Measurements from ENCODE around the gene ZNF579.

DNA sequence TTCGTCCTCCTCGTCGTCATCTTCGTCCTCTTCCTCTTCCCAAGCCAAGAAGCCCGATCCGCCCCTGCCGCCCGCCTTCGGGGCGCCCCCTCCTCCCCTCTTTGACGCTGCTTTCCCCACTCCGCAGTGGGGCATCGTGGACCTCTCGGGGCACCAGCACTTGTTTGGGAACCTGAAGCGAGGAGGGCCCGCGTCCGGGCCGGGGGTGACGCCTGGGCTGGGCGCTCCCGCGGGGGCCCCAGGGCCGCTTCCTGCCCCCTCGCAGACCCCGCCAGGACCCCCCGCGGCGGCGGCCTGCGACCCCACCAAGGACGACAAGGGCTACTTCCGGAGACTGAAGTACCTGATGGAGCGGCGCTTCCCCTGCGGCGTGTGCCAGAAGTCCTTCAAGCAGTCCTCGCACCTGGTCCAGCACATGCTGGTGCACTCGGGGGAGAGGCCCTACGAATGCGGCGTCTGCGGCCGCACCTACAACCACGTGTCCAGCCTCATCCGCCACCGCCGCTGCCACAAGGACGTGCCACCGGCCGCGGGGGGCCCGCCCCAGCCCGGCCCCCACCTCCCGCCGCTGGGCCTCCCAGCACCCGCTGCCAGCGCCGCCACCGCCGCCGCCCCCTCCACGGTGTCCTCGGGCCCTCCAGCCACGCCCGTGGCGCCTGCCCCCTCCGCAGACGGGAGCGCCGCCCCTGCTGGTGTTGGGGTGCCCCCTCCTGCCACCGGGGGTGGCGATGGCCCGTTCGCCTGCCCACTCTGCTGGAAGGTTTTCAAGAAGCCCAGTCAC is 33.5 kb upstream of the ZNF579 start:
- TF ChIP-seq JUNB (IDR thresholded peaks at IDR 0.05) (no peak), POLR2A (IDR thresholded peaks at IDR 0.05; ENCODE audit: low read length) (no peak), RCOR1 (IDR thresholded peaks at IDR 0.05; ENCODE audit: low read depth, low read length) (no peak), NR3C1 (IDR thresholded peaks at IDR 0.05) (no peak), RAD21 (conservative IDR thresholded peaks at IDR 0.05 in 1 of 2, IDR thresholded peaks at IDR 0.05 in 1 of 2) (no peak)
- TF ChIP-seq, protein P1, sequence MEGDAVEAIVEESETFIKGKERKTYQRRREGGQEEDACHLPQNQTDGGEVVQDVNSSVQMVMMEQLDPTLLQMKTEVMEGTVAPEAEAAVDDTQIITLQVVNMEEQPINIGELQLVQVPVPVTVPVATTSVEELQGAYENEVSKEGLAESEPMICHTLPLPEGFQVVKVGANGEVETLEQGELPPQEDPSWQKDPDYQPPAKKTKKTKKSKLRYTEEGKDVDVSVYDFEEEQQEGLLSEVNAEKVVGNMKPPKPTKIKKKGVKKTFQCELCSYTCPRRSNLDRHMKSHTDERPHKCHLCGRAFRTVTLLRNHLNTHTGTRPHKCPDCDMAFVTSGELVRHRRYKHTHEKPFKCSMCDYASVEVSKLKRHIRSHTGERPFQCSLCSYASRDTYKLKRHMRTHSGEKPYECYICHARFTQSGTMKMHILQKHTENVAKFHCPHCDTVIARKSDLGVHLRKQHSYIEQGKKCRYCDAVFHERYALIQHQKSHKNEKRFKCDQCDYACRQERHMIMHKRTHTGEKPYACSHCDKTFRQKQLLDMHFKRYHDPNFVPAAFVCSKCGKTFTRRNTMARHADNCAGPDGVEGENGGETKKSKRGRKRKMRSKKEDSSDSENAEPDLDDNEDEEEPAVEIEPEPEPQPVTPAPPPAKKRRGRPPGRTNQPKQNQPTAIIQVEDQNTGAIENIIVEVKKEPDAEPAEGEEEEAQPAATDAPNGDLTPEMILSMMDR (IDR thresholded peaks at IDR 0.05), result no peak

Measured in A549 (cell line).